K562 (cell line): ENCODE measurements around the gene PCYT1A. TPM values are rescaled to one million over a fixed set of nuclear protein-coding genes. Genes with fewer than 3 reads are reported as not detected.
A peak's percentile ranks its signal among the peaks of the same experiment; 100 is the strongest.

Experiments
- CXXC5 ChIP-seq: fragments of 250-450 bp; sonication (Bioruptor Pico); IDR thresholded peaks from 2 replicates; pipeline ENCODE4 v1.8.0; 2022; ENCODE audit warnings: inconsistent platforms, mild to moderate bottlenecking, moderate library complexity
- EP400 ChIP-seq: fragments of 450-650 bp; IDR thresholded peaks from 2 replicates; pipeline ENCODE4 v1.6.1; 2017; ENCODE audit warnings: antibody characterized with exemption, mild to moderate bottlenecking, moderate library complexity
- ETV5 ChIP-seq: sonication (generic); formaldehyde crosslinking; IDR thresholded peaks from 2 replicates; pipeline ENCODE4 v1.4.0; 2020; ENCODE audit warnings: low read depth, mild to moderate bottlenecking, missing genetic modification reagents
- ETV6 ChIP-seq, 3 experiments: fragments of 150-350 bp in 1 of 3; sonication (generic) in 1 of 3; formaldehyde crosslinking in 1 of 3; IDR thresholded peaks; 2 replicates each; pipeline versions ENCODE4 v1.6.1 to v1.8.0; 2014 to 2022; ENCODE audit warnings: borderline replicate concordance in 2 of 3, low read depth in 2 of 3, antibody characterized with exemption in 1 of 3, low read length in 1 of 3, mild to moderate bottlenecking in 1 of 3, missing genetic modification reagents in 1 of 3
- GMEB1 ChIP-seq: fragments of 250-450 bp; sonication (Bioruptor Pico); IDR thresholded peaks from 2 replicates; pipeline ENCODE4 v1.4.0; 2020; ENCODE audit warnings: mild to moderate bottlenecking
- HCFC1 ChIP-seq: IDR thresholded peaks from 2 replicates; pipeline ENCODE4 v1.6.1; 2012; ENCODE audit warnings: low read depth, low read length, improper control_type of control experiment
- KAT2B ChIP-seq: IDR thresholded peaks from one replicate; pipeline ENCODE4 v1.6.1; 2012; ENCODE audit warnings: low read depth, mild to moderate bottlenecking, control low read depth, inconsistent platforms, low read length, moderate library complexity
- KLF6 ChIP-seq: fragments of 250-450 bp; sonication (Bioruptor Pico); IDR thresholded peaks from 2 replicates; pipeline ENCODE4 v1.4.0; 2020; ENCODE audit warnings: mild to moderate bottlenecking, moderate library complexity, borderline replicate concordance
- MTA2 ChIP-seq: fragments of 450-650 bp; IDR thresholded peaks from 2 replicates; pipeline ENCODE4 v1.6.1; 2016; ENCODE audit warnings: low read depth
- PHF20 ChIP-seq: fragments of 450-650 bp; IDR thresholded peaks from 2 replicates; pipeline ENCODE4 v1.6.1; 2018; ENCODE audit not compliant: partially characterized antibody
- PKNOX1 ChIP-seq: fragments of 450-650 bp; IDR thresholded peaks from 2 replicates; pipeline ENCODE4 v1.6.1; 2016
- RAD21 ChIP-seq, 2 experiments: fragments of 250-450 bp in 1 of 2; fragments of 450-650 bp in 1 of 2; sonication (Bioruptor Pico) in 1 of 2; formaldehyde crosslinking in 1 of 2; IDR thresholded peaks in 1 of 2; conservative IDR thresholded peaks in 1 of 2; 2 replicates each; pipeline versions ENCODE4 v1.4.0 to v1.8.0; 2020 to 2022; ENCODE audit warnings: mild to moderate bottlenecking in 2 of 2, moderate library complexity in 1 of 2
- TAF7 ChIP-seq: fragments of 450-650 bp; IDR thresholded peaks from 2 replicates; pipeline ENCODE4 v1.6.1; 2016; ENCODE audit warnings: missing genetic modification characterization, missing compliant biosample characterization
- ZFX ChIP-seq: sonication (generic); formaldehyde crosslinking; IDR thresholded peaks from 2 replicates; pipeline ENCODE4 v1.8.0; 2022; ENCODE audit warnings: mild to moderate bottlenecking, missing genetic modification reagents, moderate library complexity
- ZNF197 ChIP-seq: fragments of 200-800 bp; sonication (Bioruptor generic); IDR thresholded peaks from 2 replicates; pipeline ENCODE4 v1.6.1; 2016; ENCODE audit warnings: low read depth, missing genetic modification characterization, missing compliant biosample characterization
- ZNF253 ChIP-seq: fragments of 250-450 bp; sonication (Bioruptor Pico); conservative IDR thresholded peaks from 2 replicates; pipeline ENCODE4 v1.6.1; 2021; ENCODE audit warnings: mild to moderate bottlenecking
- ZNF436 ChIP-seq: fragments of 250-450, 450-650 bp; sonication (Bioruptor Pico); formaldehyde crosslinking; IDR thresholded peaks from 2 replicates; pipeline ENCODE4 v1.7.0; 2020; ENCODE audit warnings: mild to moderate bottlenecking
- ZNF592 ChIP-seq: fragments of 450-650 bp; IDR thresholded peaks from 2 replicates; pipeline ENCODE4 v1.6.1; 2017; ENCODE audit warnings: antibody characterized with exemption, mild to moderate bottlenecking
- ZNF668 ChIP-seq: fragments of 250-450 bp; sonication (Bioruptor Pico); IDR thresholded peaks from 2 replicates; pipeline ENCODE4 v1.8.0; 2022; ENCODE audit warnings: mild to moderate bottlenecking, inconsistent platforms
- ZNF77 ChIP-seq: fragments of 250-450 bp; sonication (Bioruptor Pico); IDR thresholded peaks from 2 replicates; pipeline ENCODE4 v1.5.0; 2020
- ZNF780A ChIP-seq: fragments of 250-450 bp; sonication (Bioruptor Pico); IDR thresholded peaks from 2 replicates; pipeline ENCODE4 v1.5.0; 2021; ENCODE audit warnings: mild to moderate bottlenecking
- polyA plus RNA-seq, 8 experiments: library from polyadenylated mRNA; depleted of rRNA in 4 of 8; stranded (reverse) in 5 of 8; unstranded in 3 of 8; fragments of >200 nt; fragmentation: Nextera tagmentation in 2 of 8; fragmentation: Illumina TruSeq in 1 of 8; extraction: Ambion mirVana in 2 of 8; extraction: Trizol in 1 of 8; gene quantifications; 2 replicates each; pipeline versions ENCODE4 v1.2.1 to v1.2.3, GENCODE V29; 2011 to 2014; ENCODE audit warnings: inconsistent platforms in 1 of 8, missing spikeins in 1 of 8
- total RNA-seq, 7 experiments: library from RNA; depleted of rRNA in 6 of 7; stranded (reverse); fragments of >200 nt in 6 of 7; fragmentation: Illumina TruSeq in 2 of 7; extraction: Trizol in 2 of 7; gene quantifications; 2 replicates each; pipeline versions ENCODE4 v1.2.1 to v1.2.3, GENCODE V29; 2011 to 2021; ENCODE audit warnings: low replicate concordance in 1 of 7

The PCYT1A gene
- total and polyA plus RNA-seq, 9 of the 15 experiments (the other 6 are each of a cell fraction or from before 2014, with no cell fraction given): 13.4 to 62.8 (median 49.4) TPM

- TF ChIP-seq ZNF592 (peak; percentile 30), EP400 (peak; percentile 65; the same call in 1 of the 2 replicates), ZNF253 (CRISPR knock-in tag) (no peak), ZNF668 (CRISPR knock-in tag) (no peak), TAF7 (tag) (no peak; the same call in 1 of the 2 replicates), GMEB1 (peak; percentile 39), ZFX (peak; percentile 99), CXXC5 (CRISPR knock-in tag) (peak; percentile 84), ETV6 (IDR thresholded peaks at IDR 0.05; ENCODE audit: borderline replicate concordance in 1 of 2, low read depth in 2 of 2, low read length in 1 of 2) (peak in 1 of 2 experiments; percentile 12; a peak in 1 of 4 replicates), ETV6 (CRISPR knock-in tag; IDR thresholded peaks at IDR 0.05; ENCODE audit: borderline replicate concordance) (no peak), PKNOX1 (no peak), ZNF197 (CRISPR knock-in tag) (no peak), PHF20 (peak; percentile 81), ZNF77 (CRISPR knock-in tag) (no peak), KAT2B (no peak), KLF6 (CRISPR knock-in tag) (no peak), ETV5 (CRISPR knock-in tag) (peak; percentile 88), HCFC1 (peak; percentile 69), RAD21 (CRISPR knock-in tag; conservative IDR thresholded peaks at IDR 0.05 in 1 of 2, IDR thresholded peaks at IDR 0.05 in 1 of 2) (peak in 1 of 2 experiments; percentile 35; a peak in 3 of 4 replicates), ZNF436 (no peak), ZNF780A (CRISPR knock-in tag) (no peak), MTA2 (no peak)
Observed at GRCh38 chr3:196317687-196318467, 30.4 kb upstream of the PCYT1A start, which contains the start of gene DYNLT2B (continued).
